Amniotic stem cell (primary cell): ENCODE data around the gene BCL2L12.

ENCODE experiments used
- DNase-seq: peaks from one replicate; lab custom pipeline; 2025; lab: John Stamatoyannopoulos, UW

BCL2L12 gene

DNA sequence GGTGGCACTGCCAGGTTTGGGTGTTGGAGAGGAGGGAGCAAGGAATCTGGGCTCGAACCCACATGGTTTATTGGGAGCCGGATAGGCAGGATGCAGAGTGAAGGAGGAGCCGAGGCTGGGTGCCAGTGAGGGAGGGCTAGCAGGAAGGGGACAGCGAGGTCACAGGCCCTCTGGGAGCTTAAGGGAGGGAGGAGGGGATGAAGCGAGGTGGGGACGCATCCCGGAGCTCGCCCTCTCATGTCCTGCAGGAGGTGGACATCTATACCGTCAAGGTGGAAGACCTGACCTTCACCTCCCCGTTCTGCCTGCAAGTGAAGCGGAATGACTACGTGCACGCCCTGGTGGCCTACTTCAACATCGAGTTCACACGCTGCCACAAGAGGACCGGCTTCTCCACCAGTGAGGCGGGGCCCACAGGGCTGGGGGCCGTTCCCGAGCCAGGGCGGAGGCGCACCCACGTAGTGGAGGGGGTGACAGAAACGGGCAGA, 20.2 kb downstream of the BCL2L12 start:
- DNase-seq, result no peak

DNA sequence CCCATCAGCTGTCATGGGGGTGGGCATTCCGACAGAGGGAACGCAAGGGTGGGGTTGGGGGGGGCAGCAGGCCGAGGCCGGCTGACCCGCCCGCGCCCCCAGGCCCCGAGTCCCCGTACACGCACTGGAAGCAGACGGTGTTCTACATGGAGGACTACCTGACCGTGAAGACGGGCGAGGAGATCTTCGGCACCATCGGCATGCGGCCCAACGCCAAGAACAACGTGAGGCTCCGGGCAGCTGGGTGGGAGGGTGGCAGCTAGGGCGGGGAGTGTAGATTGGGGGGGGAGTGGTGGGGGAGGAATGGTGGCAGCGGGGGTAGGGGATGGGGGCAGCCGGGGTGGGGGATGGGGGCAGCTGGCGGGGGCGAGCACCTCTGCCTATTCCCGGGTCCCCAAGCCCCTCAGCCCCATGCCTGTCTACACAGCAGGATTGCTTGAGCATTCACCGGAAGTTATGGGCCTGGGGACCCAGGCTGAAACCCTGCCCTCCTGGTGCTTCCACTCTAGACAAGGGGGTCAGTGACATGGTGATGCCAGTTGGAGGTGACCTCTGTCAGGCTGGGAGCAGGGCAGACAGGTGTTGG, 20.9 kb downstream of the BCL2L12 start:
- DNase-seq, result no peak

DNA sequence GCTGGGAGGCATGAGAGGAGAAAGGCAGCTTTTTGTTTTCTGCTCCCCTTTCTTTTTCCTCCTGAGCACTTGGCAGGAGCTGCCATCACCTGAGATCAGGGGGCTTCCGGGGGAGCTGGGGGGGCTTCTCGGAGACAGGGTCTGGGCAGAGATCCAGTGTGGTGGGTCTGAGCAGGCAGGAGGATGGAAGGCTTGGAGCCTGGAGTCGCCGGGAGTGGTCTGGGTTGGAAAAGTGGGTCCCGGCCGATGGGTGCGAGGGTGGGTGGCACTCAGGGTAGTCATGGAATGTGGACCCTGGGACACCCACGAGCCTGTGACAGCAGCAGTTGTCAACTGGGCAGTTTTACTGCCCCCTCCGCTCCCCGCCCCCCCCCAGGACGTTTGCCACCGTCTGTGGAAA, 21.4 kb downstream of the BCL2L12 start:
- no peak for DNase-seq

DNA sequence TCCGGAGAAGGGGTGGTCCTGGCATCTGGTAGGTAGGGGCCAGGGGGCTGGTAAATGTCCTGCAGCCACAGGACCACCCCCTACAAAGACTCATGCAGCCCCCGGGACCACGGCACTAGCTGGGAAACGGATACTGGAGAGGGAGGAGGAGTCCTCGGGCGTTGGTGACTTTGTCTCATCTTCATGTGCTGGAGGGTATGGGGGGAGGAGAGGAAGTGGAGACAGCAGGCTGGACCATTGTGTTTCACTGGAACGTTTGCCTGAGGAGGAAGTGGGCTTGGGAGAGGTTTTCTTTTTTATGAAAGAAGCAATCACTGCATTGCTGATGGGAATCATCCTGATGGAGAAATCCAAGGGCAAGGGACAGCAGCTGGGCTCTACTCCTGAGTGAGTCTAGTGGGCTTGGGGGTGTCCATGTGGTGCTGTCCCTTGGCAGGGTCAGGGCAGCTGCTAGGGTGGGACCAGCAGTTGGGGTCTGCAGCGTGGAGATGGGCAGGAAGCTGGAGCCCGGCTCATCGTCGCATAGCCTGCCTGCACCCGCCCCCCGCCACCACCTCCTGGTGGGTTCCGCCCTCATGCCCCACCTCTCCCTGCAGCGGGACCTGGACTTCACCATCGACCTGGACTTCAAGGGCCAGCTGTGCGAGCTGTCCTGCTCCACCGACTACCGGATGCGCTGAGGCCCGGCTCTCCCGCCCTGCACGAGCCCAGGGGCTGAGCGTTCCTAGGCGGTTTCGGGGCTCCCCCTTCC, 22.0 kb downstream of the BCL2L12 start:
- no peak for DNase-seq

DNA sequence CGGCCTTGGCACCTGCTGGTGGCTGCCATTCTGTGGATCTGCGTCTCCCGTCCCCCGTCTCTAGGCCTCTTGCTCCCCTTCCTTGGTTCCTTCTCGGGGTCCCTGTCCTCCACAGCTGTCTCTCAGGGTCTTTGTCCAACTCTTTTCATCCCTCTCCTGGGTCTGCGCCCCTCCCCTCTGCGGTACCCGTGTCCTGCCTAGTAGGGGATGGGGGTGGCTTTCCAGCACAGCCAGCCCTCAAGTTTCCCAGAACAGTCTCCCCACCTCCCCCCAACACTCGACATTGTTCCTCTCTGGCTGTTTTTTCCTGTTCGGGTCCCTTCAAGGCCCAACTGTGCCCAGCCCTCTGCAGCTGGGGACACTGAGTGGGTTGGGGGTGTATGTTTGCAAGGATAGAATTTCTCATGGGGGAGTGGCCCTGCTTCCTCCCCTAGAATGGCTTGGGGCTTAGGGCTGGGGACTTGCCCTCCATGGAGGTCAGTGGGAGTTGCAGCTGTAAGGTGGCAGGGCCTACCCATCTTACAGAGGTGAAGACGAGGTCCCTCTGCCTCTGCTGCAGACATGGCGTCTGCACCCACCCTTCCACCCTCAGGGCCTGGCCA, 22.9 kb downstream of the BCL2L12 start:
- DNase-seq, result no peak

DNA sequence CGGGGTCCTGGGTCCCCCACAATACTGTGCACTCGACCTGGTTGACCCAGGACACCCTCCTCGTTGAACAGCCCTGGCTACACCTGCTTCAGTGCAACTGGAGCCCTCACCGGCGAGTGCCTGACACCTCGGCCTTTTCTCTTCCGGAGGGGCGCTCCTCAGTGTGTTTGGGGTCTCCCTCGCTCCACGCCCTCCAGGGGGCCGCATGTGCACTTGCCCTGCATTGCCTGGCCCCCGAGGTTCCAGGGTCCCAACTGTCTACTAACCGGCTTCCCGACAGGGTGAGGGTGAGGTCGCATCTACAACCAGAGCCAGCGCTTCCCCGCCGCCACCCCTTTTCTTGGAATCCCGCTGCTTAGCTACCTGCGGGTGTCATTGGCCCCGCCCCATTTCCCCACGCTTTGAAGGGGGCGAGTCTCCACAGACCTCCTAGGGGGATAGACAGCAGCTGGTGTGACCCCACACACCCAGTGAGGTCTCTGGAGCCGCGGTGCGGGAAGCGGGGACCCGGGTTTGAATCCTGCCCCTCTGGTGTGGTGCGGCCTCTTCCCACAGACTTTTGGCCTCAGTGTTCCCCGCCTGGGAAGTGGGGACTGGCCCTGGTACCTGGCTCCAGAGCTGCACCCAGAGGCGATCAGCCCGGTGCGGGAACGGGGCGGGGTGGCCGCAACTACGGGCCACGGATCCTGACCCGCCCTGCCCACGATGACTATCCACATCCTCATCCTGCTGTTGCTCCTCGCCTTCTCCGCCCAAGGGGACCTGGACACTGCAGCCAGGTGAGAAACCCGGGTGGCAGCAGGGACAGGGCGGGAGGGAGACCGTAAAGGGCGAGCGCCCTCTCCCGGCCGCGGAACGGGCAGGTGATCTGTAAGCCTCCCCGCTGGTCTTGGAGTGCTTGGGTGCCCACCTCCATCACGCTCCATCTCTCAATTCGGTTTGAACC, 23.7 kb downstream of the BCL2L12 start, which contains the start of gene ADM5:
Gene ADM5 (plus strand): TSS at position 462 of the 946 bp plus-strand sequence. CDS start 244 bp downstream, at position 706.
- no peak for DNase-seq

DNA sequence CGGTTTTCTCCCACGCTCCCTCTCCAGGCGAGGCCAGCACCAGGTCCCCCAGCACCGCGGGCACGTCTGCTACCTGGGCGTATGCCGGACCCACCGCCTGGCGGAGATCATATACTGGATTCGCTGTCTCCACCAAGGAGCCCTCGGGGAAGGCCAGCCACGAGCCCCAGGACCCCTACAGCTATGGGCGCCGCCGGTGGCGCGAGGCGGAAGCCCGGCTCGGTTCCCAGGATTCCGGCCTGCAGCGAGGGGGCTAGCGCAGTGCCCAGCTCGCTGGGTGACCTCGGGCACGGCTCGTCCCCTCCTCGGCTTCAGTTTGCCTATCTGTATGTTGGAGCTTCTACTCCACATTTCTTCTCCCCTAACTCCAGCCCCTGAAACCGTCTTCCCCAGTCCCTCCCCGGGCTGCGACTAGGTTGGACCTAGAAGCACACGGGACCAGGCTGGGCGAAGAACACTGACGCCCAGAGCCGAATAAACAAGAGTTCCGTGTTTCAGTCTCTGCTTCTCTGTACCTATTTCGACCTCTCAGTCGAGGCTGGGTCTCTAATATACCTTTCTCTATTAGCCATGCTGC, 24.4 kb downstream of the BCL2L12 start:
- DNase-seq, result no peak

DNA sequence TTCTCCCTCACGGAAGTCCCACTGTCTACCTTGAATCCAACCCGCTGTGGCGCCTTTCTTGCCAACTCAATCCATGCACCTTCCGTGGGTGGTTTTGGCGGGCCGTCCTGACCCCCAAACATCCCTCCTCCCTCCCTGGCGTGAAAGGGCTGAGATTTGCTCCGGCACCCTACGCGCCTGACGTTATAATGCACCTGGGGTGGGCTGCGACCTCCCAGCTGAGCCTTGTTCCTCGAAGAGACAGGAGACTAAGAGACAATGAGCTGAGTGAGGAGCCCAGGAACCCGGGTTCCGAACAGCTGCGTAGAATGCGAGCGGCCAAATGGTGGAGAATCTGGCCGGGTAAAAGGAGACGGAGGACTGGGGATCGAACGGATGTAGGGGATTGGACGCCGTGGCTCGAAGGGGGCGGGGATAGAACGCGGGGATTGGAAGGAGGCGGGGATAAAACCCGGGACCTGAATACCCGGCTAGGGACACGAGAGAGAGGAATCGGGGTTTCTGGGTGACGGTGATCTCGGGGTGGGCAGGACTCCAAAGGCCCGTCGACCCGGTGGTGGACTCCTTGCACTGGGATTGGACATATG, 25.0 kb downstream of the BCL2L12 start, which contains the start of gene CPT1C:
Gene CPT1C (plus strand): TSS at position 461 of the 587 bp plus-strand sequence. CDS start 1,137 bp downstream, outside the sequence.
- DNase-seq, result peak; percentile 57

DNA sequence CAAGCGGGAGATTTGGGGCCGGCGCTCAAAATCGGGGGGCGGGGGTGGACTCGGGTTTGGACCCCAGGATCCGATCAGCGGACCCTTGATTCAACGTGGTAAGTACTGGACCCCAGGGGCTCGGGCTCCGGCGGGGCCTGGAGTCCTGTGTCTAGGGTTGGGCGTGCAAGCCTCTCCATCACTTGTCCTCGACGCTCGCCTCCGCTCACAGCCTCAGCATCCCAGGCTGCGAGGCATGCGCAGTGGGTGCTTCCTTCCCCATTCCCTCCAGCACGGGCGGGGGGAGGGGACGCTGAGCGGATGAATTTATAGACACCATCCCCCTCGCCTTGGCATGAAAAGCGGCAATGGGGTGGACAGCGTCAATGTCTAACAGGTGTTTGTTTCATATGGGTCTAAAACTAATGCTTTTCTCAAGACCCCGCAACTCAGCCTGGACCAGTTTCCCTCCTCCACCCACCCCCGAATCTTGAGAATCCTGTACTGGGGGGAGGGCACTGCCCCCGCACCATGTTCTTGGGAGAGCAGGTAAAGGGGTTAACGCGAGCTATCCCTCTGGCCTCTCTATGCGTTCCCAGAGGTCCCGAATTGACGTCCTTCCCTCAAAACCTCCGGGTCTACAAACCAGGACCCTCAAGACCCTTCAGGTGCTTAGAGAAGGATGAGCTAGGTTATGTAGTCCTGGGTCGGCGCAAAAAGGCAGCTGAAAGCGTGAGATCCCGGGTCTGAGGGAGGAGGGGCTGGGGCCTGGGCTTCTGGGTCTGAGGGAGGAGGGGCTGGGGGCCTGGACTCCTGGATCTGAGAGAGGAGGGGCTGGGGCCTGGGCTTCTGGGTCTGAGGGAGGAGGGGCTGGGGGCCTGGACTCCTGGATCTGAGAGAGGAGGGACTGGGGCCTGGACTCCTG, 25.8 kb downstream of the BCL2L12 start:
- DNase-seq, result peak; percentile 40

DNA sequence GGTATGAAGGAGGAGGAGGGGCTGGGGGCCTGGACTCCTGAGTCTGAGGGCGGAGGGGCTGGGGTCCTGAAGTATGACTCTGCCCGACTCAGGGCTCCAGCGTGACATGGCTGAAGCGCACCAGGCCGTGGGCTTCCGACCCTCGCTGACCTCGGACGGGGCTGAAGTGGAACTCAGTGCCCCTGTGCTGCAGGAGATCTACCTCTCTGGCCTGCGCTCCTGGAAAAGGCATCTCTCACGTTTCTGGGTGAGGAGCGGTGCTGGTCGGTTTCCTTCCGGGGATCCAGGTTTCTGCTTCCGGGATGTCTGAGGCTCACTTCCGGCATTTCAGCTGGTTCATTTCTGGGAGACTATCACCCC, 26.4 kb downstream of the BCL2L12 start:
- DNase-seq, result no peak

DNA sequence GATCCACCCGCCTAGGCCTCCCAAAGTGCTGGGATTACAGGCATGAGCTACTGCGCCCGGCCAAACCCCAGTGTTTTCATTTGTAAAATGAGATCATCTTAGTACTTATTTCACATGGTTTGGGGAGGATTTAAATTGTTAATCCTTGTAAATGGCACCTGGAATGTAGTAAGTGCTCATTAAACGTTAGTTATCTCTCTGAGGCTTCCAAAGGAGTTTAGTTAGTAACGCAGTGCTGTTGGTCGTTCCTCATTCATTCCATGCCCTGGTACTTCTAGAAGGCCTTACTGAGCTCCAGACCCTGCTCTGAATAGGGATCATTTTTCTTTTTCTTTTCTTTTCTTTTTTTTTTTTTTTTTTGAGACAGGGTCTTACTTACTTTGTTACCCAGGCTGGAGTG, 30.4 kb downstream of the BCL2L12 start:
- no peak for DNase-seq

DNA sequence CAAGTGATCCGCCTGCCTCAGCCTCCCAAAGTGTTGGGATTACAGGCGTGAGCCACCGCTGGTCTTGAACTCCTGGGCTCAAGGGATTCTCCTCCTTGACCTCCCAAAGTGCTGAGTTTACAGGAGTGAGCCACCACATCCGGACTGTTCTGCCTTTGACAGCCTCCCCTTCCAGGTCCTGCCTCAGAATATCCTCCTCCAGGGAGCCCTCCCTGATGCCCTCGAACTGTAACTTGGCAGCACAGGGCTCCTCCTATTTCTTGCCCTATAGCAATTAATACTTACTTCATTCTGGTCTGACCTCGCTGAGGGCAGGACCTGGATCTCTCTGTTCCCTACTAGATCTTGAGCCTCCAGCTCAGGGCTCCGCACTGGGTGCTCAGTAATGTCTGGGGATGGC, 31.1 kb downstream of the BCL2L12 start:
- DNase-seq, result no peak

DNA sequence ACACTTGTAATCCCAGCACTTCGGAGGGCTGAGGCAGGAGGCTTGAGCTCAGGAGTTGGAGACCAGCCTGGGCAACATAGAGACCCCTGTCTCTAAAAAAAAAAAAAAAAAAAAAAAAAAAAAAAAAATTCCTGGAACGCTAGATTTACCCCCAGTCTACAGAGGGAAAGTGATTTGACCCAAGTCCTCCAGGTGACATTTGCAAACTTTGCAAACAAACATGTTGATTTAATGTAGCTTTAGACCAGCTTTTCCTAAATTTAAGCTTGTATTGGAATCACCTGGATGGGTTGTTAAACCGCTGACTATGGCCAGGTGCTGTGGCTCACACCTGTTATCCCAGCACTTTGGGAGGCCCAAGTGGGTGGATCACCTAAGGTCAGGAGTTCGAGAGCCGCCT, 33.6 kb downstream of the BCL2L12 start:
- DNase-seq, result no peak

DNA sequence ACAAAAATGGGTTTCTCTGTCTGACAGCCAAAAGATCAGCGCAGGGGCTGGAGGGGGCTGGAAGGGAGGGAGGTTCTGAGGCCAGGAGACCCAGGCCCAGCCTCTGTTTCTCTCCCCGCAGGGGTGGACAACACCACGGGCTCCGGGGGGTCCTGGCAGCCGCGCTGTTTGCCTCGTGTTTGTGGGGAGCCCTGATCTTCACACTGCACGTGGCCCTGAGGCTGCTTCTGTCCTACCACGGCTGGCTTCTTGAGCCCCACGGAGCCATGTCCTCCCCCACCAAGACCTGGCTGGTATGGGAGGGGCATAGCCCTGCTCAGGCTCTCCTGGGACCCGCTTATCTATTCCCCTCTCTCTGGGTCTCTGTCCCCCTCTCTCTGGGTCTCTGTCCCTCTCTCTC, 34.8 kb downstream of the BCL2L12 start:
- no peak for DNase-seq

DNA sequence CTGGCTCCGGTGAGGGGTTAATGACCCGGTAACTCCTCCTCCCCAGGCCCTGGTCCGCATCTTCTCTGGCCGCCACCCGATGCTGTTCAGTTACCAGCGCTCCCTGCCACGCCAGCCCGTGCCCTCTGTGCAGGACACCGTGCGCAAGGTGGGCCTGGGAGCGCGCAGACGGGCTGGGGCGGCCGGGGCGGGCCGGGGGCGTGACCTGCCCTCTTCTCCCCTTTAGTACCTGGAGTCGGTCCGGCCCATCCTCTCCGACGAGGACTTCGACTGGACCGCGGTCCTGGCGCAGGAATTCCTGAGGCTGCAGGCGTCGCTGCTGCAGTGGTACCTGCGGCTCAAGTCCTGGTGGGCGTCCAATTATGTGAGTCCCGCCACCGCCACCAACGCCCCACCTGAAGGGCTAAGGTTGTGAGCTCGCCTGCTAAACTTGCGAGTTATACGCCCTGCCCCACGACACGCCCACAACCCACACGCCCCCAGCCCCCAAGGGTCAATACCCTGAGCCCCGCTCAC, 35.6 kb downstream of the BCL2L12 start:
- no peak for DNase-seq

DNA sequence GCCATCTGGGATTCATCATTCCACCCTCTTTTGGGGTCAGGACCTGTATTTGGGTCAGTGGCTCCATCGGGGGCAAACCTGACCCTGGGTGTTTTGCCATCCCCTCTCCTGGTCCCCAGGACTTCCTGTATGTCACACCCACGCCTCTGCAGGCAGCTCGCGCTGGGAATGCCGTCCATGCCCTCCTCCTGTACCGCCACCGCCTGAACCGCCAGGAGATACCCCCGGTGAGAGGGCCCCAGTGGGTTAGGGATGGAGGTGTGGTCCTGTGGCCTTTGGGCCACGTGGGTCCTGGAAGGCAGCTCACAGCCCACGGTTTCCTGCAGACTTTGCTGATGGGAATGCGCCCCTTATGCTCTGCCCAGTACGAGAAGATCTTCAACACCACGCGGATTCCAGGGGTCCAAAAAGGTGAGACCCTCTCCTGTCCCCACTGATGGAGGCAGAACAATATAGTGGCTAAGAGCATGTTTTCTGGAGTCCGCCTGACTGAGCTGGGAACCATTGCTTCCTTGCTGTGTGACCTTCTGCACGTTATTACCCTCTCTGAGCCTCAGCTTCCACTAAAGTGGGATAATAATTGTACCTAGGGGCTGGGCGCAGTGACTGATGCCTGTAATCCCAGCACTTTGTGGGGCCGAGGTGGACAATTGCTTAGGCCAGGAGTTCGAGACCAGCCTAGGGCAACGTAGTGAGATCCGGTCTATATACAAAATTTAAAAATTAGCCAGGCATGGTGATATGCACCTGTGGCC, 39.3 kb downstream of the BCL2L12 start:
- no peak for DNase-seq

DNA sequence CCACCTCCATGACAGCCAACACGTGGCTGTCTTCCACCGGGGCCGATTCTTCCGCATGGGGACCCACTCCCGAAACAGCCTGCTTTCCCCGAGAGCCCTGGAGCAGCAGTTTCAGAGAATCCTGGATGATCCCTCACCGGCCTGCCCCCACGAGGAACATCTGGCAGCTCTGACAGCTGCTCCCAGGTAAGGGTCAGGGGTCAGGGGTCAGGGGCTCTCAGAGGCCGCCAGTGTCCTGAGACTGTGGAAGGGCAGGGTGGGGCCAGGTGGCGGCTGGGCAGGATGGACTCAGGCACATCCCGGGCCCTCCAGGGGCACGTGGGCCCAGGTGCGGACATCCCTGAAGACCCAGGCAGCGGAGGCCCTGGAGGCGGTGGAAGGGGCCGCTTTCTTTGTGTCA, 40.2 kb downstream of the BCL2L12 start:
- DNase-seq, result no peak

DNA sequence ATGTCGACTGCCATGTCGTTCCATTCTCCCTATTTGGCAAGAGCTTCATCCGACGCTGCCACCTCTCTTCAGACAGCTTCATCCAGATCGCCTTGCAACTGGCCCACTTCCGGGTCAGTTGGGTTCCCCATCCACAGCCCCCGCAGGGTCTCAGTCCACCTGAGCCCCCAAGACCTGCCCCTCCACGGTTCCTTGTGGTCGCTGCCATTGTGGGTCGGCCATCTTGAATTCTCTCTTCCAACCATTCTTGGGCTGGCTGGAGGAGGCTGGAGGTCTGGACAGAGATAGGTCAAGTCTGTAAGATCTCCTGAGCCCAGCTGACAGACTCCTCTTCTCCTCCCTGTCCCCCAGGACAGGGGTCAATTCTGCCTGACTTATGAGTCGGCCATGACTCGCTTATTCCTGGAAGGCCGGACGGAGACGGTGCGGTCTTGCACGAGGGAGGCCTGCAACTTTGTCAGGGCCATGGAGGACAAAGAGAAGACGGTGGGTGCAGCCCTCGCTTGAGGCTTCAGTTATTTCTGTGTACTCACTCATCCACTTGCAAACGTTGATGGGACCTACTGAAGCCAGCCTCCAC, 44.7 kb downstream of the BCL2L12 start:
- DNase-seq, result no peak

DNA sequence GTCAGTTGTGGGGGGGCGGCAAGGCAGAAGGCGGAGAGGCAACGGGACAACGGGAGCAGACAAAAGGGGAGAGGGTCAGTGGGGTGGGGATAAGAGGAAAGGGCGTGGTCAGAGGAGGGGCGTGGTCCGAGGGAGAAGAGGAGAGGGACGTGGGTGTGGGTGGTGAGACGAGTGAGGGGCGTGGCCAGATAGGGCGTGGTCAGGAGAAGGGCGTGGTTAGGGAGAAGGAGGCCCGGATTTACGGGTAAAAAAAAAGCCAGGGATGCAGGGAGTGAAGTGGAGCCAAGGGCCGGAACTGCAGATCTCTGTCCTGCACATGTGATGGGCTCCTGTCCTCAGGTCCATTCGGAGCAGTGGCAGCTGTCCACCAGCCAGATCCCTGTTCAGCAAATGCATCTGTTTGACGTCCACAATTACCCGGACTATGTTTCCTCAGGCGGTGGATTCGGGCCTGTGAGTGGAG, 46.7 kb downstream of the BCL2L12 start:
- DNase-seq, result no peak
